ENCODE data around the gene EFEMP2. TPM values are rescaled to one million over a fixed set of nuclear protein-coding genes. Genes with fewer than 3 reads are reported as not detected.

The EFEMP2 gene
- total and polyA plus RNA-seq, 4 donors = 34.2 to 67.0 (median 53.8) TPM

DNA sequence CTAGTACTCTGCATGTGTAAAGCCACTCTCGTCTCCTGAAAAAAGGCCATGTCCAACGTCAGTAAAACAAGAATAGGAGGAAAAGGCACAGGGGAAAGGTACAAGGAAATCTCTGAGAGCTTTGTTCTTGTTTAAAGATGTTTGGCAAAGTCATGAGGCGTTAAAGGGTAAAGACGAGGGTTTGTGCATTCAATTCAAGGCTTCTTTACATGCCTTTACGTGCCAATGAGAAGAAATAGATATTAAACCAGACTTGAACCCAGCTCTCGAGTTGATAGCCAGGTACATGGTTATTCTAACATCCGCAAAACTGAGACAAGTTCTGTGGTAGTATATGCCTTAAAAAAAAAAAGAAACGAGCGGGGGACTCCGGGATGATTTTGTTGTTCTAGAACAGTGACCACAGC lies 13.9 kb downstream of the EFEMP2 start:
- TF ChIP-seq, protein P1, sequence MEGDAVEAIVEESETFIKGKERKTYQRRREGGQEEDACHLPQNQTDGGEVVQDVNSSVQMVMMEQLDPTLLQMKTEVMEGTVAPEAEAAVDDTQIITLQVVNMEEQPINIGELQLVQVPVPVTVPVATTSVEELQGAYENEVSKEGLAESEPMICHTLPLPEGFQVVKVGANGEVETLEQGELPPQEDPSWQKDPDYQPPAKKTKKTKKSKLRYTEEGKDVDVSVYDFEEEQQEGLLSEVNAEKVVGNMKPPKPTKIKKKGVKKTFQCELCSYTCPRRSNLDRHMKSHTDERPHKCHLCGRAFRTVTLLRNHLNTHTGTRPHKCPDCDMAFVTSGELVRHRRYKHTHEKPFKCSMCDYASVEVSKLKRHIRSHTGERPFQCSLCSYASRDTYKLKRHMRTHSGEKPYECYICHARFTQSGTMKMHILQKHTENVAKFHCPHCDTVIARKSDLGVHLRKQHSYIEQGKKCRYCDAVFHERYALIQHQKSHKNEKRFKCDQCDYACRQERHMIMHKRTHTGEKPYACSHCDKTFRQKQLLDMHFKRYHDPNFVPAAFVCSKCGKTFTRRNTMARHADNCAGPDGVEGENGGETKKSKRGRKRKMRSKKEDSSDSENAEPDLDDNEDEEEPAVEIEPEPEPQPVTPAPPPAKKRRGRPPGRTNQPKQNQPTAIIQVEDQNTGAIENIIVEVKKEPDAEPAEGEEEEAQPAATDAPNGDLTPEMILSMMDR (IDR thresholded peaks at IDR 0.05; ENCODE audit: control extremely low read depth, extremely low read depth) = no peak
- peaks cover 20 to 45% (median 36%) of the 10 kb centered on the region in 4 donors for H3K36me3 ChIP-seq (ENCODE audit: control insufficient read depth in 4 of 4, insufficient read depth in 4 of 4, low read length in 4 of 4)
- H3K27me3 ChIP-seq (ENCODE audit: control insufficient read depth in 3 of 3, insufficient read depth in 3 of 3, low read length in 2 of 3) = no peaks in the 10 kb centered on the region
- H3K9ac ChIP-seq (ENCODE audit: insufficient read depth in 1 of 2, low read length in 2 of 2) = peak overlapping the region in 1 of 2 donors; percentile 59
- WGBS, 2 donors = 1% methylated on average over 10 of the region's 10 CpGs
- peak overlapping the region; percentile 16 for H3K4me3 ChIP-seq
- no peaks in the 10 kb centered on the region for H3K9me3 ChIP-seq (ENCODE audit: control insufficient read depth in 4 of 4, insufficient read depth in 3 of 4, low read length in 3 of 4)
- peak overlapping the region; percentile 96 to 98 for H3K27ac ChIP-seq (ENCODE audit: low read depth in 1 of 2, low read length in 1 of 2)
- DNase-seq (no peak), ATAC-seq (ENCODE audit: insufficient read depth, low FRiP score) (no peak)
- peaks cover 0 to 43% (median 20%) of the 10 kb centered on the region in 5 donors for H3K4me1 ChIP-seq (ENCODE audit: control insufficient read depth in 5 of 5, insufficient read depth in 5 of 5, low read length in 5 of 5)

DNA sequence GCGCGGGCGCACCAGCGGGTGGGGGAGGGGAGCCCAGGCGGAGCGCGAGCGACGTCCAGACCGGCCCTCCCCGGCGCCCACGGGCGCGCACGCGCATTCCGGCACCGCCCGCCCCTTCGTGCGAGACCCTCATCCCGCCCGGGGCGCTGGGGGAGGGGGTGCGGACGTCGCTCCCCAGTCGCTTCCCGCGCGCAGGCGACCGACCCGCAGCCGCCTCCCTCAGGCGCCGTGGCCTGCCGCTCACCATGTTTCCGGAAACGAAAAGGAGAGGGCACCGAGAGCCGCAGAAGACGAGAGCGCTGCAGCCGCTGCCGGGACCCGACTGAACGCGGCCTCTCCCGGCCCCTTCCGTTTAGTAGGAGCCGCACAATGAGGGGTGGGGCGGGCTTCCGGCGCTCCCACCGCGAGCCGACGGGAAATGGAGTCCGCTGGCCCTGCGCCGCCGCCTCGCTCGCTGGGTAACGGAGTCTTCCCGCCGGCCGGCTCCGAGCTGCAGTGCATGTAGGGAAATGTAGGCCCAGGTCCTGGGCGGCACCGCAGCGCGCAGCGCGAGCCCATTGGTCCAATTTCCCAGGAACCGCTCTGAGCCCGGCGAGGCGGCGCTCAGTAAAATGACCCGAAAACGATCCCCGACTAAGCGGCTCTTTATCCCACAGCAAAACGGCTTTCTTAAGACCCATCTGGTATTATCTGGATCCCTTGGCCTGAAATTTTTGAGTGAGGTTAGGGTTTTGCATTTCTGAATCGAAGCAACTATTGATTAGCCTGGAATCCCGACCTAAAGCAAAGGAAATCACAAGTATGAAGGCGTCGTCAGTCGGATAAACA lies 14.5 kb downstream of the EFEMP2 start, which contains the start of gene CFL1:
Gene CFL1 (minus strand): TSS at position 328 of the 828 bp plus-strand sequence. CDS start 81 bp downstream, at position 247.
- TF ChIP-seq, protein P1 (IDR thresholded peaks at IDR 0.05; ENCODE audit: control extremely low read depth, extremely low read depth) = peak; percentile 1
- Histone ChIP-seq H3K9me3 (ENCODE audit: control insufficient read depth in 4 of 4, insufficient read depth in 3 of 4, low read length in 3 of 4) (no peaks in the 10 kb centered on the region), H3K9ac (ENCODE audit: insufficient read depth in 1 of 2, low read length in 2 of 2) (peak within 1 kb of the TSS; percentile 8 to 59), H3K4me3 (peak within 1 kb of the TSS; percentile 97), H3K27ac (ENCODE audit: low read depth in 1 of 2, low read length in 1 of 2) (peak within 1 kb of the TSS; percentile 96 to 98), H3K27me3 (ENCODE audit: control insufficient read depth in 3 of 3, insufficient read depth in 3 of 3, low read length in 2 of 3) (no peaks in the 10 kb centered on the region), H3K36me3 (ENCODE audit: control insufficient read depth in 4 of 4, insufficient read depth in 4 of 4, low read length in 4 of 4) (peaks cover 24 to 45% (median 37%) of the 10 kb centered on the region in 4 donors), H3K4me1 (ENCODE audit: control insufficient read depth in 5 of 5, insufficient read depth in 5 of 5, low read length in 5 of 5) (peaks cover 0 to 43% (median 20%) of the 10 kb centered on the region in 5 donors)
- WGBS, 2 donors = 0% methylated on average over 70 to 92 of the region's 92 CpGs
- DNase-seq = peak; percentile 98 to 99 (median 99)
- peak; percentile 79 for ATAC-seq (ENCODE audit: insufficient read depth, low FRiP score)

DNA sequence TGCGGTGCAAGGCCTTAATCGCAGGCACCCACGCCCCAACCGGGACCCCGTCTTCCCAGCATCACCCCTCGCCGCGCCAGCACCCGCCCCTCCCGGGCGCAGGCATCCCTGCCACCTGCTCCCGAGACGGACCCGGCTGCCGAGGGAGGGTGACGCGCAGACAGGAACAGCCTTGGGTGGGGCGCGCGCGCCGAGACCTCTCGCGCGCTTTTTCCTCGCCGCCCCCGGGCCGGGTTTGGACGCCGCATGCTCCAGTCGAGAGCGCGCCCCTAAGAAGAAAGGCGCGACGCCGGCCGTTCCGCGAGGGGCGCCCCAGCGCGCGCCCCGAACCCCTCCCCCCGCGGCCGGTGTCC lies 15.1 kb downstream of the EFEMP2 start:
- no peak for ATAC-seq (ENCODE audit: insufficient read depth, low FRiP score)
- H3K4me1 ChIP-seq (ENCODE audit: control insufficient read depth in 5 of 5, insufficient read depth in 5 of 5, low read length in 5 of 5) = peaks cover 0 to 43% (median 20%) of the 10 kb centered on the region in 5 donors

More for the DNA sequence above, 15.1 kb downstream of the EFEMP2 start:
- no peaks in the 10 kb centered on the region for H3K9me3 ChIP-seq (ENCODE audit: control insufficient read depth in 4 of 4, insufficient read depth in 3 of 4, low read length in 3 of 4)
- no peaks in the 10 kb centered on the region for H3K27me3 ChIP-seq (ENCODE audit: control insufficient read depth in 3 of 3, insufficient read depth in 3 of 3, low read length in 2 of 3)
- H3K27ac ChIP-seq (ENCODE audit: low read depth in 1 of 2, low read length in 1 of 2) = peak overlapping the region; percentile 95 to 98
- TF ChIP-seq, protein P1 (IDR thresholded peaks at IDR 0.05; ENCODE audit: control extremely low read depth, extremely low read depth) = no peak
- peaks cover 24 to 45% (median 31%) of the 10 kb centered on the region in 4 donors for H3K36me3 ChIP-seq (ENCODE audit: control insufficient read depth in 4 of 4, insufficient read depth in 4 of 4, low read length in 4 of 4)
- H3K4me3 ChIP-seq = peak overlapping the region; percentile 97
- DNase-seq = no peak
- 0% methylated on average over 29 to 49 of the region's 49 CpGs for WGBS, 2 donors
- peak overlapping the region in 1 of 2 donors; percentile 8 for H3K9ac ChIP-seq (ENCODE audit: insufficient read depth in 1 of 2, low read length in 2 of 2)
